Breast epithelium (tissue), 4 donors: ENCODE data around the gene RAB14. TPM values are rescaled to one million over a fixed set of nuclear protein-coding genes. Genes with fewer than 3 reads are reported as not detected.

Experiments used
- DNase-seq, 2 donors: peaks; one replicate each; pipeline ENCODE4 v3.0.0-alpha.2; 2019; ENCODE audit warnings: low spot score in 2 of 2
- H3K27ac ChIP-seq, 2 donors: fragments of 200-600 bp; sonication (generic) in 1 of 2; one replicate each; pipeline ENCODE4 v1.5.1; 2016 to 2019; ENCODE audit warnings: mild to moderate bottlenecking in 1 of 2
- H3K27me3 ChIP-seq, 2 donors: fragments of 200-600 bp; sonication (generic) in 1 of 2; one replicate each; pipeline versions ENCODE4 v1.5.1 to v1.6.0; 2017 to 2019; ENCODE audit warnings: control low read depth in 1 of 2, mild to moderate bottlenecking in 1 of 2
- H3K36me3 ChIP-seq: fragments of 200-600 bp; one replicate; pipeline ENCODE4 v1.5.1; 2019
- H3K4me1 ChIP-seq, 2 donors: fragments of 200-600 bp; sonication (generic); one replicate each; pipeline ENCODE4 v1.5.1; 2016 to 2019; ENCODE audit warnings: control low read depth in 1 of 2
- H3K4me3 ChIP-seq, 3 donors: fragments of 200-600 bp; sonication (generic); 1 replicate in 2 of 3; 2 replicates in 1 of 3; pipeline ENCODE4 v1.5.1; 2016 to 2019; ENCODE audit warnings: mild to moderate bottlenecking in 3 of 3, moderate library complexity in 2 of 3
- H3K9me3 ChIP-seq, 2 donors: fragments of 200-600 bp; sonication (generic) in 1 of 2; one replicate each; pipeline ENCODE4 v1.5.1; 2016 to 2019; ENCODE audit warnings: control low read depth in 1 of 2
- CTCF ChIP-seq, 3 donors: fragments of 450-650 bp; IDR thresholded peaks; one replicate each; pipeline ENCODE4 v1.5.1; 2016 to 2017; ENCODE audit warnings: antibody characterized with exemption in 3 of 3, mild to moderate bottlenecking in 3 of 3, moderate library complexity in 3 of 3
- POLR2A ChIP-seq: fragments of 450-650 bp; IDR thresholded peaks from one replicate; pipeline ENCODE4 v1.6.1; 2016; ENCODE audit warnings: antibody characterized with exemption, mild to moderate bottlenecking, moderate library complexity
- POLR2AphosphoS5 ChIP-seq, 3 donors: sonication (generic); formaldehyde crosslinking; IDR thresholded peaks; one replicate each; pipeline ENCODE4 v1.6.1; 2017; ENCODE audit warnings: antibody characterized with exemption in 3 of 3
- intact Hi-C: fragments of 100-400 bp; cut with DNase I; formaldehyde crosslinking; loops from one replicate; pipeline ENCODE4 v1.15.1; 2023; ENCODE audit warnings: low total_unique reads
- total RNA-seq, 3 donors: library from RNA; depleted of rRNA; stranded (reverse); fragments of >200 nt; gene quantifications; one replicate each; pipeline ENCODE4 v1.1.0, GENCODE V29; 2016

Gene RAB14
- total RNA-seq, 3 donors from 2014 or later, result 36.5 to 53.1 (median 41.3) TPM

GRCh38 chr9:121200356-121200755 lies 1.3 kb downstream of the RAB14 start:
- Histone ChIP-seq H3K36me3 (no peaks in the 10 kb centered on the region), H3K27ac (peak overlapping the region in 1 of 2 donors; percentile 97), H3K4me1 (peaks cover 0 to 7% of the 10 kb centered on the region in 2 donors), H3K4me3 (peak overlapping the region; percentile 96 to 99 (median 96)), H3K9me3 (no peaks in the 10 kb centered on the region), H3K27me3 (no peaks in the 10 kb centered on the region)
- TF ChIP-seq POLR2A (no peak), CTCF (IDR thresholded peaks at IDR 0.05) (no peak), POLR2AphosphoS5 (IDR thresholded peaks at IDR 0.05) (no peak)
- intact Hi-C loops, result loop anchor here (10.0 kb wide), 1 partner anchor 204 kb away; no protein-coding TSS in a partner anchor
- no peak for DNase-seq

DNA sequence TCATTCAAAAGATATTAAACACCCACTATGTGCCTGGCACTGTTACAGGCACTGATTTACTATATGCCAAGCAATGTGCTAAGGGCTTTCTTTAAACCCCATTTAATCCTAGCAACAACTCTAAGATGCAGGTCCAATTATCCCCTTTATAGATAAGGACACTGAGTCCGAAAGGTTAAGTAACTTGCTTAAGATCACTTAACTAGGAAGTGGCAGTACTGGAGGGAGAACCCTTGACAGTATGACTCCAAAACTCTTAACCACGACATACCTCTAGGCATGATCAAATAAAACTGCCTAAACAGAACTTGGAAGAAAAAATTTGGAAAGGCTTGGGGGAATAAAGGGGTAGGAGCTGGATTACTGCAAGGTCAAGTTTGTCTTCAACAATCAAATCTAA lies 1.7 kb downstream of the RAB14 start:
- DNase-seq, result no peak
- peak overlapping the region; percentile 96 to 99 (median 96) for H3K4me3 ChIP-seq
- intact Hi-C loops, result loop anchor here (10.0 kb wide), 1 partner anchor 205 kb away; no protein-coding TSS in a partner anchor
- TF ChIP-seq POLR2A (no peak), CTCF (IDR thresholded peaks at IDR 0.05) (no peak), POLR2AphosphoS5 (IDR thresholded peaks at IDR 0.05) (no peak)
- H3K27me3 ChIP-seq, result no peaks in the 10 kb centered on the region
- H3K4me1 ChIP-seq, result peaks cover 0 to 7% of the 10 kb centered on the region in 2 donors
- H3K9me3 ChIP-seq, result no peaks in the 10 kb centered on the region
- H3K36me3 ChIP-seq, result no peaks in the 10 kb centered on the region
- peak overlapping the region in 1 of 2 donors; percentile 97 for H3K27ac ChIP-seq

- peaks cover 0 to 7% of the 10 kb centered on the region in 2 donors for H3K4me1 ChIP-seq
- no peak overlapping the region for H3K27ac ChIP-seq
Measured at GRCh38 chr9:121198512-121199042, 3.1 kb downstream of the RAB14 start.

DNA sequence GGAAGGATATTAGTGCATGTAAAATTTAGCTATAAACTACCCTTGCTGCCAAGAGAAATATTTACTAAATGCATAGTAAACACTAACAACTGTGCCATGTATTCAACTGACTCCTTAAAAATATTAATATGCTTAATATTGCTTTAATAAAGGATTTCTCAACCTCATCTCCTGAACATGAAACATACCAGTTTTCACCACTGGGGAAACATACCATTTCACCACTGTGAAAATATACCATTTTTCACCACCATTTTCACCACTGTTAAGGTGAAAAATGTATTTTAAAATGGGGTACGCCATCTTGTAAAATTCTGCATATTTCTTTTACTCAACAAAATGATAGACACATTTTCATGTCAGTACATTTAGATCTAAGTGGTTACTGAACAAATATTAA lies 4.5 kb downstream of the RAB14 start:
- intact Hi-C loops, result no loop called here
- no peaks in the 10 kb centered on the region for H3K27me3 ChIP-seq
- no peak overlapping the region for H3K27ac ChIP-seq
- H3K36me3 ChIP-seq, result no peaks in the 10 kb centered on the region
- H3K4me1 ChIP-seq, result peaks cover 0 to 7% of the 10 kb centered on the region in 2 donors
- H3K4me3 ChIP-seq, result no peak overlapping the region
- no peak for DNase-seq
- peak in 2 of 3 donors; percentile 18 to 54 for TF ChIP-seq CTCF (IDR thresholded peaks at IDR 0.05)
- no peak for TF ChIP-seq POLR2AphosphoS5 (IDR thresholded peaks at IDR 0.05)
- TF ChIP-seq POLR2A, result no peak
- H3K9me3 ChIP-seq, result no peaks in the 10 kb centered on the region

More at GRCh38 chr9:121198512-121199042, 3.1 kb downstream of the RAB14 start:
- Histone ChIP-seq H3K27me3 (no peaks in the 10 kb centered on the region), H3K36me3 (no peaks in the 10 kb centered on the region), H3K9me3 (no peaks in the 10 kb centered on the region), H3K4me3 (peak overlapping the region in 1 of 3 donors; percentile 39)
- TF ChIP-seq POLR2A (no peak), POLR2AphosphoS5 (IDR thresholded peaks at IDR 0.05) (no peak), CTCF (IDR thresholded peaks at IDR 0.05) (no peak)
- no peak for DNase-seq
- intact Hi-C loops, result no loop called here

DNA sequence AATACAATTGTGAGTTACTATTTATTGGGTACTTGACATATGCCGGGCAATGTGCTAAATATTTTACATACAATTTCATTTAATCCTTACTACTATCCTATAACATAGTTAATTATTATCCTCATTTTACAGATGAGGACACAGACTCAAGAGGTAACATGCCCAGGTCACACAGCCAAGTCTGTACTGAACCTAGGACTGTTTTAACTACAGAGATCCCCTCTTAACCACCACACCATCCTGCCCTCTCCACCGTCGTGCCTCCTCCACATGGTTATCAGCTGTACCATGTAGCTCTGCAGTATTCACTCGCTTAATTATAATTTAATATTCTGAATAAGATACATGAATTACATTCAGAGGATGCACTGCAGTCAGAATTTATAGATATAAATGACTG lies 5.3 kb downstream of the RAB14 start:
- no peaks in the 10 kb centered on the region for H3K9me3 ChIP-seq
- H3K36me3 ChIP-seq, result no peaks in the 10 kb centered on the region
- H3K4me3 ChIP-seq, result no peak overlapping the region
- no peak overlapping the region for H3K27ac ChIP-seq
- DNase-seq, result no peak
- TF ChIP-seq POLR2AphosphoS5 (IDR thresholded peaks at IDR 0.05) (no peak), POLR2A (no peak), CTCF (IDR thresholded peaks at IDR 0.05) (no peak)
- intact Hi-C loops, result no loop called here
- peaks cover 0 to 7% of the 10 kb centered on the region in 2 donors for H3K4me1 ChIP-seq
- no peaks in the 10 kb centered on the region for H3K27me3 ChIP-seq
